ENCODE data around the gene ATP6V1G2. TPM values are rescaled to one million over a fixed set of nuclear protein-coding genes. Genes with fewer than 3 reads are reported as not detected.
A peak's percentile ranks its signal among the peaks of the same experiment; 100 is the strongest.

ATP6V1G2 gene
- total and polyA plus RNA-seq, 12 donors = 0.87 to 6.6 (median 3.1) TPM

DNA sequence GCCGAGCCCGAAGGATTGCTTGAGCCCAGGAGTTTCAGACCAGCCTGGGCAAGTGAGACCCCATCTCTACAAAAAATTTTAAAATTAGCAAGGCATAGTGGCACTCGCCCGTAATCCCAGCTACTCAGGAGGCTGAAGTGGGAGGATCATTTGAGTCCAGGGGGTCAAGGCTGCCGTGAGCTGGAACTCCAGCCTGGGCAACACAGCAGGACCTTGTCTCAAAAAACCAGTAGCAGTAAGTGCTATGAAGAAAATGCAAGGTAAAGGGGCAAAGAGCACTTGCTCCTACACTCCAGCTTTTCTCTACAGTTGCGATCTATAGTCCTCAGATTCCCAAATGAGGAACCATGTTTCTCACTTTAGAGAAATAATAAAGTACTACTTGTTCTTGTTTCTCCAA lies 2.8 kb downstream of the ATP6V1G2 start:
- TF ChIP-seq POLR2A (IDR thresholded peaks at IDR 0.05) = no peak
- TF ChIP-seq, protein P1, sequence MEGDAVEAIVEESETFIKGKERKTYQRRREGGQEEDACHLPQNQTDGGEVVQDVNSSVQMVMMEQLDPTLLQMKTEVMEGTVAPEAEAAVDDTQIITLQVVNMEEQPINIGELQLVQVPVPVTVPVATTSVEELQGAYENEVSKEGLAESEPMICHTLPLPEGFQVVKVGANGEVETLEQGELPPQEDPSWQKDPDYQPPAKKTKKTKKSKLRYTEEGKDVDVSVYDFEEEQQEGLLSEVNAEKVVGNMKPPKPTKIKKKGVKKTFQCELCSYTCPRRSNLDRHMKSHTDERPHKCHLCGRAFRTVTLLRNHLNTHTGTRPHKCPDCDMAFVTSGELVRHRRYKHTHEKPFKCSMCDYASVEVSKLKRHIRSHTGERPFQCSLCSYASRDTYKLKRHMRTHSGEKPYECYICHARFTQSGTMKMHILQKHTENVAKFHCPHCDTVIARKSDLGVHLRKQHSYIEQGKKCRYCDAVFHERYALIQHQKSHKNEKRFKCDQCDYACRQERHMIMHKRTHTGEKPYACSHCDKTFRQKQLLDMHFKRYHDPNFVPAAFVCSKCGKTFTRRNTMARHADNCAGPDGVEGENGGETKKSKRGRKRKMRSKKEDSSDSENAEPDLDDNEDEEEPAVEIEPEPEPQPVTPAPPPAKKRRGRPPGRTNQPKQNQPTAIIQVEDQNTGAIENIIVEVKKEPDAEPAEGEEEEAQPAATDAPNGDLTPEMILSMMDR (IDR thresholded peaks at IDR 0.05) = no peak
- Histone ChIP-seq H3K9me3 (replicated peaks in 1 of 3) (no peaks in the 10 kb centered on the region), H3K4me1 (replicated peaks in 1 of 2) (peaks cover 29 to 47% of the 10 kb centered on the region in 2 donors), H3K27ac (no peak overlapping the region), H3K4me3 (no peak overlapping the region), H3K36me3 (replicated peaks in 1 of 2) (peaks cover 0 to 17% of the 10 kb centered on the region in 2 donors), H3K27me3 (no peaks in the 10 kb centered on the region)
- DNase-seq = no peak
- 93 to 94% (median 93%) methylated on average over 6 of the region's 6 CpGs for WGBS, 4 donors
- intact Hi-C loops (cut with DNase I) = no loop called here

DNA sequence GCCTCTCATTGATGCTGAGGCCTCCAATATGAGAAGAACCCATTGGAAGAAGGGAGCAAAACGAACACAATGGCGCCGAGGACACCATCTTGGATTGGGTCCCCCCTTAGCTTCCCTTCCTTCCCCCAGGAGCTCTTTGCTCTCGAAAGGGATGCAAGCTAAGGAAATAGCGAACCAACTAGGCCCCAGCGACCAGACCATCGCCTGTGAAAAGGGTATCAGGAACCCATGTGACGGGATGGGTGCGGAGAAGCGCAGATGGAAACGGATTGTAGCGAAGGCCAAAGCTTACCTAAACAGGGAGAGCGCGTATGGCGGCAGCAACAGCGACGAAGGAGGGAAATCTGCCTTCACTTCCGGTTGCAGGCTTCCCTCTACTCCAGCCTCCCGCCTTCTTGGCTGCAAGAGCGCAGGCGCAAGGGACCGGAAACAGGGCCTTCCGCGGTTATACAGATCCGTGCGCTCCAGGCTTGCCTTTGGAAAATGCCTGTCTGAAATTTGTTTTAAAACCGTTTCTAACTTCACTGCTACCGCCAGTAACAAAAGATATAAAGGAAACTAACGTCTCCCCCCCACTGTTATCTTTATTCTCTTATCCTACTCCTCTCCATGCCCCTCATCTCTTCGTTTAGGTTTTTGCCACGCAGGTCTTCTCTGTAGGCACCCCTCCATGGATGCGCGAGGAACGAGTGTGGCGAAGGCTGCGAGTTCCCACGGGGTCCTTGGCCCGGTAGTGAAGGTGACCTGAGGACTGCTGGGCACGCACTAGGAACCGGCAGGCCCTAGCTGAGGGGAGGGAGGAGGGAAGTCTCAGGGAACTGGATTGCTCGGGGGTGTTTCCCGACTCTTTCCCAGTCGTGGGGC lies 4.5 kb downstream of the ATP6V1G2 start, which contains the start of gene DDX39B:
TSS of gene DDX39B (minus strand) at position 346 of the 864 bp plus-strand sequence. CDS start 1,471 bp downstream, outside the sequence.
- peak; percentile 84 to 92 for TF ChIP-seq POLR2A (IDR thresholded peaks at IDR 0.05)
- TF ChIP-seq, protein P1 (IDR thresholded peaks at IDR 0.05) = no peak
- Histone ChIP-seq H3K27ac (peak within 1 kb of the TSS; percentile 78 to 98 (median 94)), H3K36me3 (replicated peaks in 1 of 2) (peaks cover 0 to 34% of the 10 kb centered on the region in 2 donors), H3K4me1 (replicated peaks in 1 of 2) (peaks cover 20 to 46% of the 10 kb centered on the region in 2 donors), H3K9me3 (replicated peaks in 1 of 3) (no peaks in the 10 kb centered on the region), H3K27me3 (no peaks in the 10 kb centered on the region), H3K4me3 (peak within 1 kb of the TSS; percentile 49 to 86 (median 81))
- peak; percentile 94 to 98 (median 97) for DNase-seq
- 0 to 1% (median 0%) methylated on average over 38 to 43 of the region's 43 CpGs for WGBS, 4 donors
- intact Hi-C loops (cut with DNase I) = no loop called here

DNA sequence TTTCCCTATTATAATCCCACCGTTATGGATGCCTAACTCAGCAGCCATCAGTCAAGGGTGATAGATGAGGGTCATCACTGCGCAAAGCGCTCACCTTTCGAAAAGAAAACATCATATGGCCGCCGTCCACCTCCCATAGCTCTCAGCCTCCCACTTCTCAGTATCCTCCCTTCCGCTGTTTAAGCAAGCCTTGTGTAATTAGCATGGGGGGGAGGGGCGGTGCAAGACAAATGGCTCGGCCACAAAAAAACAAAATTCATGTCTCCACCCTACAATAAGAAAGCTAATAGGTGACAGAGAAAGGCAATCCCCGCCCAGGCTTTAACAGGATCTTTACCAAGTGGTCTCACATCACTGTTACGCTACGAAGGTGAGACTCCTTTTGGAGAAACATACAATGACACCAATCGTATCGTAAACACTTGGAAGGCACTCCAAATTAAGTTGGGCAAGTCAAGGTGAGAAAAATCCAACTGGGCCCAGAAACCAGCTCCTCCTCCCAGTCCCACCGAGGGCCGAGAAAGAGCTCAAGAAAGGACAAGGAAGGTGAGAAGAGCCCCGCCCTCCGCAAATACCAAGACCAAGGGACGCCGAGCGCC lies 5.2 kb downstream of the ATP6V1G2 start:
- peak overlapping the region; percentile 44 to 86 (median 81) for H3K4me3 ChIP-seq
- no peaks in the 10 kb centered on the region for H3K9me3 ChIP-seq (replicated peaks in 1 of 3)
- 0 to 1% (median 0%) methylated on average over 17 to 21 of the region's 21 CpGs for WGBS, 4 donors
- no peak for TF ChIP-seq POLR2A (IDR thresholded peaks at IDR 0.05)
- TF ChIP-seq, protein P1 (IDR thresholded peaks at IDR 0.05) = no peak
- intact Hi-C loops (cut with DNase I) = no loop called here
- no peaks in the 10 kb centered on the region for H3K27me3 ChIP-seq
- H3K36me3 ChIP-seq (replicated peaks in 1 of 2) = peaks cover 0 to 42% of the 10 kb centered on the region in 2 donors
- H3K4me1 ChIP-seq (replicated peaks in 1 of 2) = peaks cover 20 to 47% of the 10 kb centered on the region in 2 donors
- H3K27ac ChIP-seq = peak overlapping the region; percentile 78 to 98 (median 94)
- peak in 6 of 7 donors; percentile 53 to 78 (median 62) for DNase-seq

DNA sequence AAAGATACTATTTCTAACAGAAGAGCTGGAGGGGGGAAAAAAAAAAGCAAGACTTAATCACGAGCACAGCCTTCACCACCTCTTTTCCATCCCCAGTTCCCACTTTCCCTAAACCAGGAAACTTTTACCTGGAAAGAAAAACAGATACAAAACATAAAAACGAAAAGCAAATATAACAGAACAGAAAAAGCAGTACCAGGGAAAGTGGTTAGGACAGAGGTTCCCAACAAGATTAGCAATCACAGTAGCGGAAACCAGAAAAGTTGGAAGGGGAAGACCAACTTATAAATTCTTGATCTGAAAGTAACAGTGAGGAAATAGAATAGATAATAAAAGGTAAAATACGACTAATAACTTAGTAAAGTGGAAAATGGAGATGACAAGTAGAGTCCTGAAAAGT lies 5.8 kb downstream of the ATP6V1G2 start:
- H3K36me3 ChIP-seq (replicated peaks in 1 of 2) = peaks cover 0 to 47% of the 10 kb centered on the region in 2 donors
- DNase-seq = no peak
- peak overlapping the region in 3 of 4 donors; percentile 44 to 86 (median 78) for H3K4me3 ChIP-seq
- intact Hi-C loops (cut with DNase I) = no loop called here
- H3K9me3 ChIP-seq (replicated peaks in 1 of 3) = no peaks in the 10 kb centered on the region
- 11 to 16% (median 15%) methylated on average over 4 of the region's 4 CpGs for WGBS, 4 donors
- TF ChIP-seq, protein P1 (IDR thresholded peaks at IDR 0.05) = no peak
- TF ChIP-seq POLR2A (IDR thresholded peaks at IDR 0.05) = no peak
- no peaks in the 10 kb centered on the region for H3K27me3 ChIP-seq
- H3K27ac ChIP-seq = peak overlapping the region in 3 of 5 donors; percentile 94 to 98 (median 96)
- peaks cover 20 to 45% of the 10 kb centered on the region in 2 donors for H3K4me1 ChIP-seq (replicated peaks in 1 of 2)

Data from adrenal gland (tissue), 12 donors.